ENCODE measurements around the gene CGA.

The CGA gene

DNA sequence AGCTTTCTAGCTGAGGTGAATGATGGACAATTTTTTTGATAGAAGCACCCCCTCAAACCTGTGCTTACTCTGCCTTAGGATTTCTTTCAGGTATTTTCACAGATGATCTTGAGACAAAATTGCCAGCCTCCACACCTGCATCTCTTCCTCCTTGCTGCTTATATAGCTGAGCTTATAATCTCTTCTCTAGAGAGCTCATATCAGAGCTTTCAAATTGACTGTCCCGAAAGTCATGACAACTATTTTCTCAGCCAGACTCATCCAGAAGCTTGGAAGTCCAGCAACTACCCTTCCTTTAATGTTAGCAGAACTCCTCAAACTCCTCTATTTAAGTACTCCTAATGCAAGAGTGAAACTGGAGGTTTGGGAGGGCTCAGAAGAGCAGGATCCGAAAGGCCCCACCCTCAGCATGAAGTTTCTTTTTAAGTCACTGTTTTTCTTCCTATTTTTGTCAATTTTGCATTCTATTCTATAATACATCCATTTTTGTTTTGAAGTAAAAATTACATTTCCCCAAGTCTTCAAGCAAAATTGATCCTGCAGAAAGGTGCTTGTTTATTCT lies 12.7 kb downstream of the CGA start:
- no peak for DNase-seq

DNA sequence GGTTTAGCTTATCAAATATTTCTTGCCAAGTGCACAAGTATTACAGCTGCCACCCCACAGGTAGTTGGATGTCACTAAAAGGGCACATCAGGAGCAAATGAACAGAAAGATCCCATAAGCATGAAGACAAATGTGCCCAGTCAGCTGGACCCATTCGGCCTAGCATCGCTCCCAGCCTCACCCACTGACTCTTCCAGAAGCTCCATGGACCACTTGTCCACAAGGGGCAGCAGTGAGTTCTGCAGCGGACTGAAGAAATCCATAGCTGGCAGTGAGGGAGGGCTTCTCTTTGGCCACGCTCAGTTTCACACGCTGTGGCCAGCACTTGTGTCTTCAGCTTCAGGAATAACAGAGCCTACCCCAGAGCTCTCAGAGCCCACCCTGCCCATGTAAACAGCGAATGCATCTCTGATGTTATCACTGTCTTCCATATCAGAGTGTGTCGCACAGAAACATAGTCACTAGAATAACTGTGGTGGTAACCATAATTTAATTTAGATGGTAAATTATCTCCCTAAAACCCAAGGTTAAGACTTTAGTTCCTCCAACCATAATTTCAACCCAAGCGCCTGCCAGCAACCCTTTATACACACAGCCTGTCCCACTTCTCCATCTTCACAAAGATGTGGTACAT lies 15.8 kb downstream of the CGA start:
- DNase-seq: peak; percentile 90

- DNase-seq: no peak
Measured at GRCh38 chr6:87075168-87075567, 19.7 kb downstream of the CGA start.

GRCh38 chr6:87074101-87074621 lies 20.7 kb downstream of the CGA start:
- DNase-seq: no peak

GRCh38 chr6:87071683-87072082 lies 23.2 kb downstream of the CGA start:
- DNase-seq: no peak

GRCh38 chr6:87070741-87071140 lies 24.2 kb downstream of the CGA start:
- peak; percentile 63 for DNase-seq

GRCh38 chr6:87068795-87069194 lies 26.1 kb downstream of the CGA start:
- no peak for DNase-seq

DNA sequence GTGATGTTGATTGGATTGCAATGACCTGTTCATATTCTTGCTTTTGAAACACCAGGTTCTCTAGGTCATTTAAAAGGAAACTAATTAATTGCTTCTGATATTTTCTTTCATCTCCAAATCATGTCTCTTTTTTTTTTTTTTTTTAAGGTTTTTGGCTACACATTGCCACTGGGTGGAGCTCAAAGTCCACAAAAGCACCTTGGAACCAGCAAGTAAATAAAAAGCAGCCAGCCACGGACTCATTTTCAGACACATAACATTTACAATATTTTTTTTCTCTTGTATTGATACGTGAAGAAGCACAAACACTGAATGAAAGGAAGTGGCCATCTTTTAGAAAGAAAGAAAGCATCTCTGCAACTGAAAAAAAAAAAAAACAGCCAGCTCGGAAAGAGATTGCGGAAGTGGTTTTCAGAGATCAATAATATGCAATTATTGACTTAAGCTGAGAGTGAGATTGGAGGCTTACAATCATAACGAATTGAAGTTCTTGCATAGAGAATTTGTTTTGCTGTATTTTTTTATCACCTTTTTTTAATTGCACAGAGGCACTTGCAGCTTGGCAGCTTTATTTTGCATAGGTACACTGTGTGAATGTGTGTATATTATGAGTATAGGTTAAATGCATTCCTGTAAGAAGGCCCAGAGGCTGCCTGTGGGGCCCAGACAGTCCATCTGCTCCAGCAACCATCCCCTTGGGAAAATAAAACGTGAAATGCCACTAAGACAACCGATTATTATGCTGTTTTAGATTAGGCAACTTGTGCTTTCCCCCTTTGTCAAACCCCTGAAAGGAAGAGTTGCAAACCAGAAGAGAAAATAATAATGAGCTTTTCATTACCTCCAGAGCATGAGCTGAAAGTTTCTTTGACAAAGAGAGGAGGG lies 28.2 kb downstream of the CGA start:
- DNase-seq: peak; percentile 77

DNA sequence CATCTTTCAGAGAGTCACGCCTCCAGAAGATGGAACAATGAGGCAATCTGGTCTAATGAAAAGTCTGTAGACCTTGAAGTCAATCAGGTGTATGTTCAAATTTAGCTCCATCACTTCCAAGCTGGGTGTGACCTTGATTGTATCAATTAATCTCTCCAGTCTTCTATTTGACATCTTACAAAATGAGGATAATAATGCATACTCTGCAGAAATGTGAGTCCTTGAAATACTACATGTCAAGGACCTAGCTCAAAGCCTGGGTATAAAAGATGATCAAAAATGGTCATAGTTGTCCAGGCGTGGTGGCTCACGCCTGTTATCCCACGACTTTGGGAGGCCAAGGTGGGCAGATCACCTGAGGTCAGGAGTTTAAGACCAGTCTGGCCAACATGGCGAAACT lies 29.8 kb downstream of the CGA start:
- DNase-seq: no peak

GRCh38 chr6:87059943-87060342 lies 35.0 kb downstream of the CGA start:
- no peak for DNase-seq

DNA sequence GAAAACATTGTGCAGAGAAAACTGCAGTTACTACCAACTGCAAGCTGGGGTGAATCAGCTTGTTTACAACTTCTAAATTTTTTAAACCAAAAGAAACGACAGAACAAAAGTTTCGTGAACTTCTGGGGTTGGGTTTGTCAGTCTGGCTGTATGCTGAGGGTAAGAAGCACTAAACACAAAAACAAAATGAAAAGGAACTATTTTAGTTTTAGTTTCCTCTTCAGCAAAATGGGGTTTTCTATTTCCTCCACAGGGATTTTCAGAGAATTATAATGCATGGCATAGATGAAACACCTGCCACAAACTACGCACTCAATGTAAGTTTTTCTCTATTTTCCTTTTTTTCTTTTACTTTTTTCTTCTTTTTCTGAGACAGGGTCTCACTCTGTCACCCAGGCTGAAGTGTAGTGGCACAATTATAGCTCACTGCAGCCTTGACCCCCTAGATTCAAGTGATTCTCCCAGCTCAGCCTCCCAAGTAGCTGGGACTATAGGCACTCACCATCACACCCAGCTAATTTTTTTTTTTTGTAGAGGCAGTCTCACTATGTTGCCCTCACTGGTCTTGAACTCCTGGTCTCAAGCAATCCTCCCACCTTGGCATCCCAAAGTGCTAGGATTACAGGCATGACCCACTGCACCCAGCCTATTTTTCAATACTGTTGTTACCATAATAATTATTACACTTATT lies 40.6 kb downstream of the CGA start:
- DNase-seq: no peak

DNA sequence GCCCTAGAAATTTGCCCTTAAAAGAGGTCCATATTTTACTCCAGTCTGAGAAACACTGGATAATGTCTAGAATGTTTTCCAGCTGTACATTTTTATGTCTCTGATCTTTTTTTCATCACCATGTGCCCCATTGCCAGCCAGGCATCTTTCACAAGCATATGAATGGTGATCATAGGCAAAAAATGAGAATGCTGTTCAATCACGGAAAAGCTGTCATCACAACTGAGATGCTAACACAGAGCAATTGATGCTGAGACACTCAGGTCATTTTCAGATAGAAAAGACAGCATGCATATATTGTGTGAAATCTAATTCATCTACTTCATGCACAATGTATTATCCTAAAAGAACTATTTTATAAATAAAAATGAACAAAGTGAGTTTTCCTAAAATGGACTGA lies 41.6 kb downstream of the CGA start:
- DNase-seq: no peak

- DNase-seq: no peak
Measured at GRCh38 chr6:87049779-87050178, 45.1 kb downstream of the CGA start.

- DNase-seq: peak; percentile 24
Measured at GRCh38 chr6:87045521-87046075, 49.3 kb downstream of the CGA start.

- DNase-seq: no peak
Measured at GRCh38 chr6:87040729-87041128, 54.2 kb downstream of the CGA start.
